ENCODE results near the gene UNC5A.

- TF ChIP-seq CTCF (IDR thresholded peaks at IDR 0.05; ENCODE audit: insufficient read depth, low read length), result no peak
- TF ChIP-seq POLR2AphosphoS5 (IDR thresholded peaks at IDR 0.05; ENCODE audit: low read depth), result no peak
- TF ChIP-seq REST (IDR thresholded peaks at IDR 0.05; ENCODE audit: insufficient replicate concordance, low read depth), result no peak
These were observed 69.5 kb downstream of the UNC5A start for GRCh38 chr5:176879663-176880361.
